HepG2 (cell line): ENCODE data around the gene CPXM2. TPM values are rescaled to one million over a fixed set of nuclear protein-coding genes. Genes with fewer than 3 reads are reported as not detected.

ENCODE experiments used
- ATAC-seq: fragments of 200-7000 bp; cut with Tn5 transposase; 3 replicates; pipeline ENCODE4 v1.9.1; 2020; ENCODE audit warnings: mild to moderate bottlenecking, moderate library complexity
- BruUV-seq: library from RNA; stranded (reverse); fragments of 400-500 nt; replicated peaks from 2 replicates; lab custom pipeline; 2021; lab: Mats Ljungman, UMichigan
- CTCF ChIA-PET: fragments of 300-600 bp; formaldehyde crosslinking; extraction: SDS; loops from one replicate; lab custom pipeline; 2021; ENCODE audit warnings: low total read pairs, inconsistent platforms, low intra/inter-chr PET ratio; lab: Yijun Ruan, JAX
- POLR2A ChIA-PET: fragments of 350-600 bp; sonication (Branson Sonifier 250); formaldehyde crosslinking; loops from one replicate; lab custom pipeline; 2020; ENCODE audit warnings: antibody characterized with exemption, inconsistent platforms; lab: Yijun Ruan, JAX
- DNase-seq: peaks from one replicate; pipeline ENCODE4 v3.0.0-alpha.2; 2015; ENCODE audit warnings: low spot score
- FAIRE-seq: peaks from 3 replicates; lab custom pipeline; 2011; peaks lifted over from hg19 to GRCh38; lab: Jason Lieb, UNC
- H2AFZ ChIP-seq: one replicate; pipeline ENCODE4 v1.6.1; 2011; ENCODE audit warnings: low read length, inconsistent platforms
- H3K27ac ChIP-seq: fragments of 300-600 bp; 3 replicates; pipeline ENCODE4 v1.8.0; 2011; ENCODE audit warnings: mixed run types, mild to moderate bottlenecking, mixed read lengths, low read length, inconsistent platforms; ENCODE audit not compliant: insufficient read depth; ENCODE audit errors: extremely low read length
- H3K27me3 ChIP-seq, 2 experiments: fragments of 200-600 bp in 1 of 2; 2 replicates in 1 of 2; 3 replicates in 1 of 2; pipeline versions ENCODE4 v1.6.0 to v1.8.0; 2011; ENCODE audit warnings: low read length in 2 of 2, mild to moderate bottlenecking in 2 of 2, moderate library complexity in 2 of 2, inconsistent platforms in 1 of 2; ENCODE audit not compliant: insufficient read depth in 2 of 2, control insufficient read depth in 1 of 2
- H3K36me3 ChIP-seq, 2 experiments: fragments of 200-600 bp in 1 of 2; replicated peaks in 1 of 2; 2 replicates in 1 of 2; 3 replicates in 1 of 2; pipeline versions ENCODE4 v1.5.1 to v1.8.0; 2011; ENCODE audit warnings: low read length in 2 of 2, inconsistent platforms in 1 of 2; ENCODE audit not compliant: insufficient read depth in 2 of 2, control insufficient read depth in 1 of 2
- H3K4me1 ChIP-seq: 2 replicates; pipeline ENCODE4 v1.5.1; 2012; ENCODE audit warnings: low read length, inconsistent platforms; ENCODE audit not compliant: insufficient read depth
- H3K4me2 ChIP-seq: 2 replicates; pipeline ENCODE4 v1.6.0; 2011; ENCODE audit warnings: low read depth, low read length, inconsistent platforms
- H3K4me3 ChIP-seq, 3 experiments: fragments of 200-600 bp in 1 of 3; sonication (generic), shearing (Covaris generic) in 1 of 3; replicated peaks in 1 of 3; 2 replicates each; pipeline ENCODE4 v1.5.1; 2011 to 2016; ENCODE audit warnings: low read length in 3 of 3, inconsistent platforms in 2 of 3, low read depth in 2 of 3, mild to moderate bottlenecking in 2 of 3, control low read depth in 1 of 3, mixed read lengths in 1 of 3; ENCODE audit not compliant: insufficient read depth in 1 of 3
- H3K79me2 ChIP-seq: one replicate; pipeline ENCODE4 v1.6.1; 2011; ENCODE audit warnings: low read length, inconsistent platforms; ENCODE audit not compliant: insufficient read depth
- H3K9ac ChIP-seq: 2 replicates; pipeline ENCODE4 v1.6.0; 2011; ENCODE audit warnings: mild to moderate bottlenecking, low read depth, low read length, inconsistent platforms; ENCODE audit not compliant: insufficient read depth
- H3K9me3 ChIP-seq: 2 replicates; pipeline ENCODE4 v1.5.1; 2012; ENCODE audit warnings: mild to moderate bottlenecking, low read length
- H4K20me1 ChIP-seq: 2 replicates; pipeline ENCODE4 v1.6.0; 2011; ENCODE audit warnings: inconsistent platforms, mild to moderate bottlenecking, low read length, moderate library complexity; ENCODE audit not compliant: insufficient read depth
- ATF7 ChIP-seq, 2 experiments: fragments of 450-650 bp in 1 of 2; sonication (generic) in 1 of 2; formaldehyde crosslinking in 1 of 2; IDR thresholded peaks; 2 replicates each; pipeline versions ENCODE4 v1.4.0 to v1.6.1; 2016 to 2020; ENCODE audit warnings: antibody characterized with exemption in 1 of 2, mild to moderate bottlenecking in 1 of 2, missing genetic modification reagents in 1 of 2
- SNAPC2 ChIP-seq: sonication (generic); formaldehyde crosslinking; IDR thresholded peaks from 2 replicates; pipeline ENCODE4 v1.8.1; 2022; ENCODE audit warnings: mild to moderate bottlenecking, missing genetic modification reagents
- SOX5 ChIP-seq: IDR thresholded peaks from 2 replicates; pipeline ENCODE4 v1.6.1; 2016; ENCODE audit warnings: borderline replicate concordance
- ZNF614 ChIP-seq: IDR thresholded peaks from 2 replicates; pipeline ENCODE4 v1.6.1; 2018; ENCODE audit warnings: missing biosample characterization, missing genetic modification reagents, inconsistent platforms, borderline replicate concordance
- WGBS: methylation state at CpG from one replicate; pipeline ENCODE4 v1.1.6; 2017; ENCODE audit warnings: low lambda C conversion rate; 5-methylcytosine and 5-hydroxymethylcytosine counted together
- in situ Hi-C: cut with HindIII; loops from 2 replicates; pipeline ENCODE4 v1.10.0; 2017; ENCODE audit warnings: low pct_unique_long_range_greater_than_20kb; ENCODE audit not compliant: extremely low pct_ligation_motif_present
- intact Hi-C: fragments of 100-400 bp; cut with micrococcal nuclease; formaldehyde crosslinking; loops from one replicate; pipeline ENCODE4 v1.10.0; 2022; ENCODE audit not compliant: unreplicated experiment
- polyA plus RNA-seq, 8 experiments: library from polyadenylated mRNA; depleted of rRNA in 3 of 8; stranded (reverse) in 7 of 8; unstranded in 1 of 8; fragments of >200 nt; fragmentation: Illumina TruSeq in 4 of 8; extraction: Trizol in 4 of 8; gene quantifications; 2 replicates each; pipeline versions ENCODE4 v1.2.1 to v1.2.3, GENCODE V29; 2011 to 2016; ENCODE audit warnings: low read depth in 4 of 8, missing spikeins in 1 of 8, mixed read lengths in 1 of 8; ENCODE audit not compliant: insufficient read depth in 1 of 8
- total RNA-seq, 5 experiments: library from RNA; depleted of rRNA; stranded (reverse); fragments of >200 nt; fragmentation: Illumina TruSeq; extraction: Trizol; gene quantifications; 2 replicates each; pipeline ENCODE4 v1.2.3, GENCODE V29; 2016; ENCODE audit warnings: low read depth in 1 of 5
- TF ChIP-seq, protein P1 (sequence below): IDR thresholded peaks from 2 replicates; pipeline ENCODE4 v1.6.1; 2012; ENCODE audit warnings: low read depth, low read length, improper control_type of control experiment

The CPXM2 gene
- total and polyA plus RNA-seq, 2 of the 13 experiments (the other 11 are each of a cell fraction or from before 2014, with no cell fraction given), result 0.03 TPM; not detected in 1

- TF ChIP-seq SOX5 (CRISPR knock-in tag) (no peak), ATF7 (IDR thresholded peaks at IDR 0.05) (peak; percentile 31; the same call in 1 of the 2 replicates), ATF7 (CRISPR knock-in tag; IDR thresholded peaks at IDR 0.05) (no peak)
- Histone ChIP-seq H3K27ac (no peak overlapping the region), H4K20me1 (no peaks in the 10 kb centered on the region), H3K9me3 (no peaks in the 10 kb centered on the region), H3K4me1 (no peaks in the 10 kb centered on the region), H3K27me3 (no peaks in the 10 kb centered on the region; a peak in 1 of 5 replicates), H3K79me2 (no peaks in the 10 kb centered on the region), H3K4me2 (no peak overlapping the region), H3K36me3 (no peaks in the 10 kb centered on the region), H3K9ac (no peak overlapping the region), H3K4me3 (no peak overlapping the region), H2AFZ (no peak overlapping the region)
- ATAC-seq, result no peak
- no TSS peak for BruUV-seq
- FAIRE-seq, result no peak
- DNase-seq, result no peak
- POLR2A ChIA-PET, result no interaction called here
- intact Hi-C loops, result no loop called here
- WGBS, result 67% methylated on average over 3 of the region's 10 CpGs
- CTCF ChIA-PET, result no interaction called here
- in situ Hi-C loops, result no loop called here
Measured at GRCh38 chr10:123882681-123883445, 8.7 kb downstream of the CPXM2 start.

- H3K79me2 ChIP-seq, result no peaks in the 10 kb centered on the region
- in situ Hi-C loops (no loop called here), intact Hi-C loops (no loop called here)
- no peak overlapping the region for H3K9ac ChIP-seq
- no peaks in the 10 kb centered on the region for H3K36me3 ChIP-seq
- no peaks in the 10 kb centered on the region; a peak in 1 of 5 replicates for H3K27me3 ChIP-seq
- H2AFZ ChIP-seq, result no peak overlapping the region
- FAIRE-seq, result no peak
- H3K27ac ChIP-seq, result no peak overlapping the region
- WGBS, result 31% methylated on average over 4 of the region's 4 CpGs
- no peak overlapping the region for H3K4me3 ChIP-seq
- TF ChIP-seq, protein P1, sequence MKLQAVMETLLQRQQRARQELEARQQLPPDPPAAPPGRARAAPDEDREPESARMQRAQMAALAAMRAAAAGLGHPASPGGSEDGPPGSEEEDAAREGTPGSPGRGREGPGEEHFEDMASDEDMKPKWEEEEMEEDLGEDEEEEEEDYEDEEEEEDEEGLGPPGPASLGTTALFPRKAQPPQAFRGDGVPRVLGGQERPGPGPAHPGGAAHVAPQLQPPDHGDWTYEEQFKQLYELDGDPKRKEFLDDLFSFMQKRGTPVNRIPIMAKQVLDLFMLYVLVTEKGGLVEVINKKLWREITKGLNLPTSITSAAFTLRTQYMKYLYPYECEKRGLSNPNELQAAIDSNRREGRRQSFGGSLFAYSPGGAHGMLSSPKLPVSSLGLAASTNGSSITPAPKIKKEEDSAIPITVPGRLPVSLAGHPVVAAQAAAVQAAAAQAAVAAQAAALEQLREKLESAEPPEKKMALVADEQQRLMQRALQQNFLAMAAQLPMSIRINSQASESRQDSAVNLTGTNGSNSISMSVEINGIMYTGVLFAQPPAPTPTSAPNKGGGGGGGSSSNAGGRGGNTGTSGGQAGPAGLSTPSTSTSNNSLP, result no peak
- TF ChIP-seq SNAPC2 (CRISPR knock-in tag) (no peak), ZNF614 (CRISPR knock-in tag) (no peak)
- ChIA-PET CTCF (no interaction called here), POLR2A (no interaction called here)
- BruUV-seq, result no TSS peak
- DNase-seq, result no peak
- H3K9me3 ChIP-seq, result no peaks in the 10 kb centered on the region
- H3K4me2 ChIP-seq, result no peak overlapping the region
- no peaks in the 10 kb centered on the region for H4K20me1 ChIP-seq
- no peaks in the 10 kb centered on the region for H3K4me1 ChIP-seq
- ATAC-seq, result no peak
Measured at GRCh38 chr10:123882177-123882576, 9.4 kb downstream of the CPXM2 start.
